HG03521 (cell line): ENCODE measurements around the gene DPH6.
"Not testable (repeated sequence)": the region's sequence is repeated elsewhere in the genome, so short reads cannot be mapped to it uniquely, and the experiment has no call there.

ENCODE experiments used
- ATAC-seq: cut with Tn5 transposase; IDR thresholded peaks from one replicate; pipeline ENCODE4 v1.9.1; 2021; ENCODE audit warnings: mild to moderate bottlenecking, moderate library complexity; ENCODE audit not compliant: unreplicated experiment

The DPH6 gene

DNA sequence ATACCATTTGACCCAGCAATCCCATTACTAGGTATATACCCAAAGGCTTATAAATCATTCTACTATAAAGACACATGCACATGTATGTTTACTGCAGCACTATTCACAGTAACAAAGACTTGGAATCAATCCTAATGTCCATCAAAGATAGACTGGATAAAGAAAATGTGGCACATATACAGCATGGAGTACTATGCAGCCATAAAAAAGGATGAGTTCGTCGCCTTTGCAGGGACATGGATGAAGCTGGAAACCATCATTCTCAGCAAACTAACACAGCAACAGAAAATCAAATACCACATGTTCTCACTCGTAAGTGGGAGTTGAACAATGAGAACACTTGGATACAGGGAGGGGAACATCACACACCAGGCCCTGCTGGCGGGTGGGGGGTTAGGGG is 104.7 kb downstream of the DPH6 start:
- not testable (repeated sequence) for ATAC-seq

DNA sequence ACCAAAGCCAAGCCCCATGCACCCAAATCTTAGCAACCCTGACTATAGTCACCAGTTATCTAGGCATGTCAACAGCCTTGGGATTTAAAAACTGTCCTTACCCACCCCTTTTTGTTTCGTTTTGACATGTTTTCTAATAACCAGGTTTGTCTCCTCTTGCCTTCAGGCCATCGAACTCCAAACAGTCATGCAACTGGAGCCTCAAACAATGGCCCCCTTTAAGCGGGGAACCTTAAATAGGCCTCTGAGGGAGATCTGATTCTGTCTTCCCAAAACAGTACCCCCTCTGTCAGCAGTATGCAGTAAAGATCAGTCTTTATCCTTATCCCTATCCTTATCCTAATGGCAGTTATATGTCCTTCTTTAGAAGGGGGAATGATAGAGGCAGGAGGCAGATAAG is 105.7 kb downstream of the DPH6 start:
- ATAC-seq, result no peak

DNA sequence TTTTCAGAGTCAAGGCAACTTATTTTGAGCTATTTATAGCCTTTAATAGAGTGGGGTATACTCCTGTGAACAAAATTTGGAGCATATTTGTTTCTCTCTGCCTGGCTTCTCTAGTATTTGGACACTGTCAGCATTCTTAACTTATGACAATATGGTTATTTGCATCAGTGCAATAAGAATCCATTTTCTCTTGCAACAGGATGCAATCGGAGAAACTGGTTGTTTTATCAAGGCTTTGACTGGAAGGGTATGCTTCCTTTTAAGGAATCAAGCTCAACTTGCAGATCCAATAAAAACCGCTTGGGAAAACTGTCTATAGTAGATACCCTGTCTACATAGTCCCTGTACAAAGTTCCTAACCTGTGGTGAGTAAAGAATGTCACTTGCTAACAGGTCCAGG is 106.7 kb downstream of the DPH6 start:
- ATAC-seq, result no peak

DNA sequence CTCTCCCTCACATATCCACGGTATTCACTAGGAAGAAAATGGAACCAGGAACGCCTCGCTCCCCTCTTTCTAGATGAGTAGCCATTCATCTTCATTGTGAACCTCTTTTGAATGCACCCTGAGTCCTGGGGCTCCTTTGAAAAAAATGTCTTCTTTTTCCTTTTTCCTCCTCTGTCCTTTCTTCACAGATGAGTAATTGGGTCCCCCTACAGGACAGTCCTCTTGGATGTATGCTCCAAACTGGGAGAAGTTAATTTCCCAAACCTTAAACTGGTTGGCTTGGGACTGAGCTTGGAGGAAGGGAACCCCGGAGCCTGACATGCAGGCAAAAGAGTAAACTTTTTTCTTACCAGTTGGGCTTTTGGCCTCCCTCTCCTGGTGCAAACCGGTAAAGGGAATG is 108.8 kb downstream of the DPH6 start:
- ATAC-seq, result no peak

DNA sequence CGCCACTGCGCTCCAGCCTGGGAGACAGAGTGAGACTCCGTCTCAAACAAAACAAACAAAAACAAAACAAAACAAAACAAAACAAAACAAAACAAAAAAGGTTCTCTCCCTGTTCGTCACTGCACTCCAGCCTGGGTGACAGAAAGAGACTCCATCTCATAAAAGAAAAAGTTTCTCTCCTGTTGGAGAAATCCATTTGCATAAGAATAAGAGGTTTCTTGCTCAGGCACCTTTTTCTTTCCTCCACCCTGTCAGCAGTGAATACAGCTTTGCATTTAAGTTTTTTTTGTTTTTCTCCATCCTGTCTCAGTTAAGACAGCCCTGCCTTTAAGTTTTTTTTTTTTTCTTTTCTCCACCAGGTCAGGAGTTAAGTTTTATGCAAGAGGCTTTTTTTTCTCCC is 109.5 kb downstream of the DPH6 start:
- ATAC-seq, result no peak

DNA sequence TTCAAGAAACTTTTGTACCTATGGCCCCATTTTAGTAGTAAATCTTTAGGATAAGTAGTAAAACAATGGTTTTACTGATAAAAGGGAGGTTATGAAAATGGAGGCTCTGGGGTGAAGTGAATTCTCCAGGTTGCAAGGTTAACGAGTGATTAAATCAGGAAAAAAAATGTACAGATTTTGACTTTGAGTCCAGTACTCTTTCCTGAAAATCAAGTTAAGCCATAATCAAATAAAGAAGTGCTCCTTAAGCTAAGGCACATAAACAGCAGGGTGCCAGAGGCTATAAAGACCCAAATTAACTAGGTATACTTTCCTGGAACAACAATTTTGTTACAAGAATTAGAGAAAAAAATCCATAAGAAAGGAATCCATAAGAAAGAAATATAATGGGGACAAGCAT is 114.7 kb downstream of the DPH6 start:
- ATAC-seq, result no peak

DNA sequence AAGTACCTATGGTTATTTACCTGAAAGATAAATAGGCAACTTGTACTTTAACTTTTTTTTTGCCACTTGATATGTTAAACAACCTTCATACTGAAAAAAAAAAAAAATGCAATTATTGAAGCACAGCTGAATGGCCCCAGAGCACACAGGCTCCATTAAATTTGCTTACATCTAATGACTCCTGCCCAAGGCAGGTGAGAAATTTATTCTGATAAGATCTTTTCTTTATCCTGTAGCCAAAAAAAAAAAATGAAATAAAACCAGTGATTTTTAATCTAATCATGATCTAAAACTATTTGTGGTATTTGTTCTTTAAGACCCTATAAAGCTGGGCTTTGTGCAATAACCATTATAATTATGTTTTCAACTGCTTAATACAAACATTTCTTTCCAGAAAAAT is 115.7 kb downstream of the DPH6 start:
- no peak for ATAC-seq

DNA sequence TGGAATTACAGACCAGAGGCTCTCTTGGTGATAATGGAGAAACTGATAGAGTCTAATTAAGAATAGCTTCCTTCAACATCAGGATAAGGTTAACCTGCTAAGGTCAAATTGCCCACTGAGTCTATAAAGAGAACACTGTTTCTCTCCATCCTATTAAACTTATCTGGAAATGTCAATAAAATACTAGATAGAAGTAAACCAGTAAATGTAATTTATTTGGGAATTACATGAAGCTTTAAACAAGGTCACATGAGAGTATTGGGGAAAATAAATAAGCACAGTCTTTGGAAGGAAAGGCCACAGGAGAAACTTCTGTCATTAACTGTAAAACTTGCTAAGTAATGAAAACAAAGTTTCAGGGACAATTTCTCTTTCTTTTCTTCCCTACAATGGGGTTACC is 118.5 kb downstream of the DPH6 start:
- no peak for ATAC-seq

DNA sequence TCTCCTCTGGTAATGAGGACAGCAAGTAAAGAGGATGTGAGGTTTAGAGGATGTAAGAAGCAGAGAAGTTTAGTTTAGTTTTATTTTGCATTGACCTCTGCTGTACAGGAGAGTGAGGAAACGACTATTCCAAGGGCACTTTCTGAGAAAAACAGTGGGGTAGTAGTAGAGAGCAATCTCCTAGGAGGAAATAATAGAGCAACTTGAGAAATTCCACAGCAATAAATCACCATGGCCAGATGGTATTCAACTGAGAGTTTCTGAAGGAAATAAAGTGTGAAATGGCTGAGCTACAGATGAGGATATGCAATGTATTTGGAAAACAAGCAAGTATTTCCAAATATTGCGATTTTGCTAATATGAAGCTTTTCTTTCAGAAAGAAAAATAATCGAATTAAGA is 118.9 kb downstream of the DPH6 start:
- no peak for ATAC-seq

DNA sequence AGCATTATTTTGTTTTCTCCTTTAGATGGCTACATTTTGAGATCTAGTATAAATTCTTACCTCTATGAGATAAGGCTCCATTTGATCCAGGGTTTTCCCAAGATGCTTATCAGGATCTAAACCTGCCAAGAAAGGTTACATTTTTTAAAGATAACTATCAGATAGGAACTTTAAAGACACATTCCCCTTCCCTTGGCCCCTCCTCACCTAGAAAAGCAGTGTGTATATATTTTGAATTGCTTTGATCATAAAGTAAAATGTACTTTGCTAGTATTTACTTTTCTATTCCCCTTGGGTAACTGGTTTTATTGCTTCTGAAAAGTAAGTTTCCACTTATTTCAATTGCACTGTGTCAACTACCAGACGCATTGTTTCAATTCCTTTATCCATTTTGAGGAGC is 135.2 kb downstream of the DPH6 start:
- no peak for ATAC-seq

DNA sequence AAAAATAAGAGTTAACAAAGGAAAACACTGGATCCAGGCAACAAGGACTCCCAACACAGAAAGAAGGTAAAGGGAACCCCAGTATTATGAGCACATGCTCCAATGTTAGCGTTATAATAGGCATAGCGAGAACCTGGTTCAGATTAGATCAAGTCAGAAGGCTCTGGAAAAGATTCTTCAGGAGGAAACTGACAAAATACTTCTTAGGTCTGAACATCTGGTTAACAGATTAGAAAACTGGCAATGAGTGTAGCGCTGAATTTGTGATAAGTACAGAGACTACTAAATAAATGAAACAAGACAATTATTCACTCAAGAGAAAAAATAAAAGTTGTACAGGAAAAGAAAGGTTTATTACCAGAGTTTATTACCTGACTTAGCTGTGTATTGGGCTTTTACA is 146.1 kb downstream of the DPH6 start:
- no peak for ATAC-seq

DNA sequence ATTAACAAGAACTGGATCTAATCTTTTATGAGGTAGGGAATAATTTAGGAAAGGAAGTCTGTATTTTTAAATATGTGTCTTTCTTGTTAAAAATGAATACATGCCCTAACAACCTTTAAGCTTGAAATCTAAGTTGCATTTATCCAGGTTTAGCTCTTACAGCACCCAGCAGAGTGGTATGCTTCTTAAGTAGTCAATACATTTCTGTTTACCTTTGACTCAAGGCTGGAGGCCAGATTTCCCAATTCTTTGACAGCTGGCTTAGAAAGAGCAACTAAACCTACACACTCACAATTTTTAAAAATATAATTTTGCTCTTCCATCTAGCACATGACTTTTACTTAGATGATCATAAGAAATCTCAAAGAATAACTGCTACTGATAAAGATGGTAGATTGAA is 148.9 kb downstream of the DPH6 start:
- ATAC-seq, result no peak

DNA sequence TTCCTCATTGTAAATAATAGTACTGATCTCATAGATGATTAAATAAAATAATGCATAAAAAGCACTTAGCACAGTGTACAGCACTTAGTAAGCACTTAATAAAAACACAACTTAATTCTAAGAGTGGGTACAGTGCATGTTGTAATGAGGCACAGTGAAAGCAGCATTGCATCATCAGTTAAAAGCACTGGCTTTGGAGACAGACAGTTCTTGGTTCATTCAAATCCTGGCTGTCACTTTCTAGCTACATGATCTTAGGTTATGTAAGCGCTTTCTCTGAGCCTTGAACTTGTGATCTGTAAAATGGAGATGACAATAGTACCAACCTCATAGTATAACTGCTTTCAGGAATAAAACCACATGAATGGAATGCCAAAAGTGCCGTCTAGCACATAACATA is 151.5 kb downstream of the DPH6 start:
- ATAC-seq, result no peak

DNA sequence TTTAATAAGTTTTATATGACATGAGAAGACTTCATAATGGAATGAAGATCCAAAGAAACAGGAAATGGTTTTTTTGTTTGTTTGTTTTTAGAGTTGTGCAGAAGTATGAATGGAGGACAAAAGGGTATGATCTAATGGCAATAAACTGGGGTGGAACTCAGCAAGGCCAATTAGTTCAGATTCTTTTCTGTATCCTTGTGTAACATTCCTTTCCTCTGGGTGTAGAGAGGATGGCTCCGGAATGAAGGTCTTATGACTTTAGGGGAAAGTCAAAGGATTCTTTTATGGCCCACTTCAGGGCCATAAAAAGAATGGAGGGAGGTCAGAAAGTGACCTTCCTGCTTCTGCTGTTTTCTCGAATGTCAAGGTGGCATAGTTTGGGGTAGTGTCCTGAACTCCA is 152.6 kb downstream of the DPH6 start:
- ATAC-seq, result no peak

DNA sequence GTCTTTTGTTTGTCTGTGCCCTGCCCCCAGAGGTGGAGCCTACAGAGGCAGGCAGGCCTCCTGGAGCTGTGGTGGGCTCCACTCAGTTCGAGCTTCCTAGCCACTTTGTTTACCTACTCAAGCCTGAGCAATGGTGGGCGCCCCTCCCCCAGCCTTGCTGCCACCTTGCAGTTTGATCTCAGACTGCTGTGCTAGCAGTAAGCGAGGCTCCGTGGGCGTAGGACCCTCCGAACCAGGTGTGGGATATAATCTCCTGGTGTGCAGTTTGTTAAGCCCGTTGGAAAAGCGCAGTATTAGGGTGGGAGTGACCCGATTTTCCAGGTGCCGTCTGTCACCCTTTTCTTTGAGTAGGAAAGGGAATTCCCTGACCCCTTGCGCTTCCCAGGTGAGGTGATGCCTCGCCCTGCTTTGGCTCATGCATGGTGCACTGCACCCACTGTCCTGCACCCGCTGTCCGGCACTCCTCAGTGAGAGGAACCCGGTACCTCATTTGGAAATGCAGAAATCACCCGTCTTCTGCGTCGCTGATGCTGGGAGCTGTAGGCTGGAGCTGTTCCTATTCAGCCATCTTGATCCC is 154.5 kb downstream of the DPH6 start:
- ATAC-seq, result not testable (repeated sequence)

DNA sequence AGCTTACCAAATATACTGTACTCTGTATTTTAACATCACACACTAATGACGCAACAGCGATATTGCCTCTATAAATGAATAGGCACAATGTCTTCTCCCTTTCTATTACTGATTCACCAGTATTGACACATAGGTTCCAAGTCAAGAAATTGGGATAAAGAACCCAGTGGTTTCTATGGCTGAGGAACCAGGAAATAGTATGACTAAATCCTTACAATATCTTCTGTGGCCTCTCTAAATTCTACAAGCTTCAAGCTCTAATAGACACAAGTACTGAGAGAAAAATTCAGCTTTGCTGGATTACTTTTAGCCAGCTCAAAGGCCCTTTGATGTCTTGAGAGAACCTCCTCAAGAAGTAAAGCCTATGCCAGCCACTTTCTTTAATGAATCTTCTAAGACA is 162.5 kb downstream of the DPH6 start:
- ATAC-seq, result no peak

DNA sequence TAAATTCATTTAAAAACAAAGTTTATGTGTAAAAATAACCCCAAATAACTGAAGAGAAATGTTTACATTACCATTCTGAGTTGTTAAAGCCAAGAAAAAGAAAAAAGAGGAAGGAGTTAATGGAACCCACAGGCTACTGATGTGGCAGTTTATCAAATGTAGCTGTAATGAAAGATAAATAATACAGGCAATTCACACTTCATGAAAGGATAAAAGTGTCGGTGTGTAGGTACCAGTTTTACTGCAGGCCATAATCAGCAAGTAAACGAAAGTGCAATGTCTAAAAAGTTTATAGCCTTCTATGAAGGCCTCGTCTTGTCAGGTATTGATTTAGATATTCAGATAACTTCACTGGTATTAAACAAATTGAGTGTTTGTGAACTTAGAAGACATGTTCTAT is 164.6 kb downstream of the DPH6 start:
- no peak for ATAC-seq

DNA sequence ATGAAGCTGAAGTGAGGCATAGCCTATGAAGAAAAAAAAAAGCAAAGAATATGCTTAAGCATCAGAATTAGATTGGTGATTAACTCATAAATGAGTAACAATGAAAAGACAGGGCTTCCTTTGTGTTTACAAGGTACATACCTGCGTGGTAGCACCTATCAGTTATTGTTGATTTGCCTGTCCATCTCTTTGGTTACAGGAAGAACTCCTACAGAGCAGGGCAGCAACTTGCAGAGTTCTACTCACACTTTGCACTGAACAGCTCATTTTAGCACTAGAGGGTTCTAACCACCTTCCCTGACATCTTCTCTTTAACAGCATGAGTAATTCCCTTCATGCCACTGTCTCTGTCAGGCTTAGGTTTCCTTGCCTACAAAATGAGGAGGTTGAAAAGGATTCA is 166.0 kb downstream of the DPH6 start:
- no peak for ATAC-seq

DNA sequence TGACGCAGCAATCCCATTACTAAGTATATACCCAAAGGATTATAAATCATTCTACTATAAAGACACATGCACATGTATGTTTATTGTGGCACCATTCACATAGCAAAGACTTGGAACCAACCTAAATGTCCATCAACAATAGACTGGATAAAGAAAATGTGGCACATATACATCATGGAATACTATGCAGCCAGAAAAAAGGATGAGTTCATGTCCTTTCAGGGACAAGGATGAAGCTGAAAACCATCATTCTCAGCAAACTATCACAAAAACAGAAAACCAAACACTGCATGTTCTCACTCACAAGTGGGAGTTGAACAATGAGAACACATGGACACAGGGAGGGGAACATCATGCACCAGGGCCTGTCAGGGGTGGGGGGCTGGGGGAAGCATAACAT is 167.5 kb downstream of the DPH6 start:
- not testable (repeated sequence) for ATAC-seq

DNA sequence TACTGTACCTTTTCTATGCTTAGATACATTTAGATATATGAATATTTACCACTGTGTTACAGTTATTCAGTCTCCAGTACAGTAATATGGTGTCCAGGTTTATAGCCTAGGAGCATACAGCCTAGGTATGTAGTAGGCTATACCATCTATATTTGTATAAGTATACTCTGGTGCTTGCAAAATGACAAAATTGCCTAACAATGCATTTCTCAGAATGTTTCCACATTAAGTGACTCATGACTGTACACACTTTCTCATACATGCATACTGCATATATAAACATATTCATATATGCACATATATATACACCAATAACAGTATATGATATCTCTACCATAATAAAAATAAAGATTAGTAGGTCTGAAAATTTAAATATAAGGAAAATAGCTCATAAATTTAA is 169.3 kb downstream of the DPH6 start:
- no peak for ATAC-seq

DNA sequence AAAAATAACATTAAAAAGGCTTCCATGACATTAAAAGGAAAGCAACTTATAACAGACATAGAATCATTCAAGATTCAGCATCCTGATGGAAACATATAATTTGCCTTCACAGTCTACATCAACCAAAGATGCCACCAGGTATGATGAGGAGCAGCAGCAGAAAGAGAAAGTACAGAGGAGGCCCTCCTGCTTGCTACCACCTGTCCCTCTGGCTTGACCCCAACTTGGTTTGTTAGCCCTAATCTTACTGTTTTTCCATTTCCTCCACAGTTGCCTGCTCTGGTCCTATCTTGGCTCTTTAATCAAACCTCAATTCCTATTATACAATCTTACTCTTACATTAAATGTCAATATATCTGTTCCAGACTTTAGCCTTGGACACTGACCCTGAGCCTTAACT is 171.3 kb downstream of the DPH6 start:
- ATAC-seq, result no peak

DNA sequence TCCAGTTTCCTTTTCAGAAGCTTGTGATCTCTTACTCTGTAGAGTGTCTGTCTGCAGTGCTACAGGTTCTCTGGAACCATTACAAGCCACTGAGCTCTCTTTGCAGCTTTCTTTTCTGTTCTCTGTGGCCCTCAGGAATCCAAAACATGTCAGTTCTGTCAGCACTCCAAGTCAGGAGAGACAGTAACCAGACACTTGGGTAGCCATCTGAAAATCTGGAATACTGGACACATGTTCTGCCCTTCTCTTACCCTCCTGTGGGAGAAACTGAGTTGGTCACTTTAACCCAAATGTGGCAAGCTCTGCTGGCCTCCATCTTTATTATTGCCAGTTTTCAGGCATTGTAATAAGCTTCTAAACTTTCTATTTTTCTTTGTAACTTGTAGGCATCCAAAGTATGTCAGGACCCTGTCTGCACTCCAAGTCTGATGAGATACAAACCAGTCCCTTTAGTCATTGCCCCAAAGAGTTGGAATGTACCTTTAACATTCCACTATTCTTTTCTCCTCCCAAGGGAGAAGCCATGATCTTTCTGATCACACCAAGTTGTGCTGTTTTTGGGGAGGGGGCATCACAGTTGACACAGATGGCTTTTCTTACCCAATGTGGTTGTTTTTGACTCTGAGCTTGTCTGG is 183.7 kb downstream of the DPH6 start:
- no peak for ATAC-seq

DNA sequence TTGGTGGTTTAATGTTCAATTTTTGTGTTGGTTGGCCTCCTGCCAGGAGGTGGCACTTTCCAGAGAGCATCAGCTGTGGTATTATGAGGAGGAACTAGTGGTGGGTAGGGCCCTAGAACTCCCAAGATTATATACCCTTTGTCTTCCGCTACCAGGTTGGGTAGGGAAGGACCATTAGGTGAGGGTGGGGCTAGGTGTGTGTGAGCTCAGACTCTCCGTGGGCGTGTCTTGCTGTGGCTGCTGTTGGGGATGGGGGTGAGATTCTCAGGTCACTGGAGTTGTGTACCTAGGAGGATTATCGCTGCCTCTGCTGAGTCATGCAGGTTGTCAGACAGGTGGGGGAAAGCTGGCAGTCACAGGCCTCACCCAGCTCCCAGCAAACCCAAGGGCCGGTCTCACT is 187.1 kb downstream of the DPH6 start:
- ATAC-seq, result no peak
